ENCODE results near the gene VWCE.
"Not testable (repeated sequence)": the region's sequence is repeated elsewhere in the genome, so short reads cannot be mapped to it uniquely, and the experiment has no call there.

Gene VWCE

GRCh38 chr11:61248071-61248470, 47.0 kb downstream of the VWCE start:
- not testable (repeated sequence) for H3K36me3 ChIP-seq (ENCODE audit: insufficient read depth, low read length); H3K27me3 ChIP-seq (ENCODE audit: insufficient read depth, low read length); H3K9me3 ChIP-seq (ENCODE audit: low read length); H3K4me3 ChIP-seq (ENCODE audit: low read length); H3K4me1 ChIP-seq (ENCODE audit: insufficient read depth, low read length); H2AFZ ChIP-seq (ENCODE audit: low read depth, low read length)

- not testable (repeated sequence) for H3K4me1 ChIP-seq (ENCODE audit: insufficient read depth, low read length); H3K9me3 ChIP-seq (ENCODE audit: low read length); H3K36me3 ChIP-seq (ENCODE audit: insufficient read depth, low read length); H3K4me3 ChIP-seq (ENCODE audit: low read length); H2AFZ ChIP-seq (ENCODE audit: low read depth, low read length); H3K27me3 ChIP-seq (ENCODE audit: insufficient read depth, low read length)
These were observed 49.7 kb downstream of the VWCE start for GRCh38 chr11:61245284-61245964.

GRCh38 chr11:61241526-61241925, 53.6 kb downstream of the VWCE start:
- not testable (repeated sequence) for H3K9me3 ChIP-seq (ENCODE audit: low read length); H3K4me3 ChIP-seq (ENCODE audit: low read length); H3K27me3 ChIP-seq (ENCODE audit: insufficient read depth, low read length); H2AFZ ChIP-seq (ENCODE audit: low read depth, low read length); H3K4me1 ChIP-seq (ENCODE audit: insufficient read depth, low read length); H3K36me3 ChIP-seq (ENCODE audit: insufficient read depth, low read length)

- not testable (repeated sequence) for H3K27me3 ChIP-seq (ENCODE audit: insufficient read depth, low read length); H3K4me3 ChIP-seq (ENCODE audit: low read length); H3K4me1 ChIP-seq (ENCODE audit: insufficient read depth, low read length); H2AFZ ChIP-seq (ENCODE audit: low read depth, low read length); H3K36me3 ChIP-seq (ENCODE audit: insufficient read depth, low read length); H3K9me3 ChIP-seq (ENCODE audit: low read length)
These were observed 54.2 kb downstream of the VWCE start, which contains the start of gene PGA5 for GRCh38 chr11:61240875-61241274. PGA5 (plus strand) TSS chr11:61241175; CDS start chr11:61241227, 52 bp downstream.

GRCh38 chr11:61240288-61240687, 54.8 kb downstream of the VWCE start:
- not testable (repeated sequence) for H3K27me3 ChIP-seq (ENCODE audit: insufficient read depth, low read length); H2AFZ ChIP-seq (ENCODE audit: low read depth, low read length); H3K9me3 ChIP-seq (ENCODE audit: low read length); H3K4me3 ChIP-seq (ENCODE audit: low read length); H3K36me3 ChIP-seq (ENCODE audit: insufficient read depth, low read length); H3K4me1 ChIP-seq (ENCODE audit: insufficient read depth, low read length)

GRCh38 chr11:61237130-61237529, 58.0 kb downstream of the VWCE start:
- H3K36me3 ChIP-seq (ENCODE audit: insufficient read depth, low read length); H3K27me3 ChIP-seq (ENCODE audit: insufficient read depth, low read length); H3K4me1 ChIP-seq (ENCODE audit: insufficient read depth, low read length); H2AFZ ChIP-seq (ENCODE audit: low read depth, low read length); H3K4me3 ChIP-seq (ENCODE audit: low read length); H3K9me3 ChIP-seq (ENCODE audit: low read length): not testable (repeated sequence)

- not testable (repeated sequence) for H2AFZ ChIP-seq (ENCODE audit: low read depth, low read length); H3K4me3 ChIP-seq (ENCODE audit: low read length); H3K27me3 ChIP-seq (ENCODE audit: insufficient read depth, low read length); H3K36me3 ChIP-seq (ENCODE audit: insufficient read depth, low read length); H3K9me3 ChIP-seq (ENCODE audit: low read length); H3K4me1 ChIP-seq (ENCODE audit: insufficient read depth, low read length)
These were observed 62.5 kb downstream of the VWCE start for GRCh38 chr11:61232548-61233145.

- not testable (repeated sequence) for H3K4me1 ChIP-seq (ENCODE audit: insufficient read depth, low read length); H3K36me3 ChIP-seq (ENCODE audit: insufficient read depth, low read length); H3K27me3 ChIP-seq (ENCODE audit: insufficient read depth, low read length); H2AFZ ChIP-seq (ENCODE audit: low read depth, low read length); H3K9me3 ChIP-seq (ENCODE audit: low read length); H3K4me3 ChIP-seq (ENCODE audit: low read length)
These were observed 63.5 kb downstream of the VWCE start for GRCh38 chr11:61231585-61231984.

- not testable (repeated sequence) for H2AFZ ChIP-seq (ENCODE audit: low read depth, low read length); H3K4me1 ChIP-seq (ENCODE audit: insufficient read depth, low read length); H3K36me3 ChIP-seq (ENCODE audit: insufficient read depth, low read length); H3K9me3 ChIP-seq (ENCODE audit: low read length); H3K27me3 ChIP-seq (ENCODE audit: insufficient read depth, low read length); H3K4me3 ChIP-seq (ENCODE audit: low read length)
These were observed 64.1 kb downstream of the VWCE start for GRCh38 chr11:61231033-61231432.

- not testable (repeated sequence) for H3K4me1 ChIP-seq (ENCODE audit: insufficient read depth, low read length); H3K27me3 ChIP-seq (ENCODE audit: insufficient read depth, low read length); H3K9me3 ChIP-seq (ENCODE audit: low read length); H3K36me3 ChIP-seq (ENCODE audit: insufficient read depth, low read length); H3K4me3 ChIP-seq (ENCODE audit: low read length); H2AFZ ChIP-seq (ENCODE audit: low read depth, low read length)
These were observed 65.7 kb downstream of the VWCE start for GRCh38 chr11:61229458-61229857.

GRCh38 chr11:61226457-61227137, 68.5 kb downstream of the VWCE start:
- H3K4me1 ChIP-seq (ENCODE audit: insufficient read depth, low read length); H2AFZ ChIP-seq (ENCODE audit: low read depth, low read length); H3K27me3 ChIP-seq (ENCODE audit: insufficient read depth, low read length); H3K9me3 ChIP-seq (ENCODE audit: low read length); H3K4me3 ChIP-seq (ENCODE audit: low read length); H3K36me3 ChIP-seq (ENCODE audit: insufficient read depth, low read length): not testable (repeated sequence)

- H2AFZ ChIP-seq (ENCODE audit: low read depth, low read length); H3K4me1 ChIP-seq (ENCODE audit: insufficient read depth, low read length); H3K9me3 ChIP-seq (ENCODE audit: low read length); H3K4me3 ChIP-seq (ENCODE audit: low read length); H3K36me3 ChIP-seq (ENCODE audit: insufficient read depth, low read length); H3K27me3 ChIP-seq (ENCODE audit: insufficient read depth, low read length): not testable (repeated sequence)
These were observed 72.4 kb downstream of the VWCE start for GRCh38 chr11:61222692-61223091.

GRCh38 chr11:61222047-61222446, 73.1 kb downstream of the VWCE start, which contains the start of gene PGA4:
PGA4 (plus strand) TSS chr11:61222347; CDS start chr11:61222401, 54 bp downstream.
- H3K36me3 ChIP-seq (ENCODE audit: insufficient read depth, low read length); H3K4me3 ChIP-seq (ENCODE audit: low read length); H3K9me3 ChIP-seq (ENCODE audit: low read length); H2AFZ ChIP-seq (ENCODE audit: low read depth, low read length); H3K27me3 ChIP-seq (ENCODE audit: insufficient read depth, low read length); H3K4me1 ChIP-seq (ENCODE audit: insufficient read depth, low read length): not testable (repeated sequence)

- H3K9me3 ChIP-seq (ENCODE audit: low read length); H2AFZ ChIP-seq (ENCODE audit: low read depth, low read length); H3K27me3 ChIP-seq (ENCODE audit: insufficient read depth, low read length); H3K36me3 ChIP-seq (ENCODE audit: insufficient read depth, low read length); H3K4me3 ChIP-seq (ENCODE audit: low read length); H3K4me1 ChIP-seq (ENCODE audit: insufficient read depth, low read length): not testable (repeated sequence)
These were observed 76.1 kb downstream of the VWCE start for GRCh38 chr11:61219016-61219415.
